CD4-positive, alpha-beta T cell treated with Interleukin-21 for 1 hour (primary cell): ENCODE results near the gene PNLIP.

Experiments used
- DNase-seq: peaks from one replicate; pipeline ENCODE4 v3.0.0-alpha.2; 2020

Gene PNLIP

DNA sequence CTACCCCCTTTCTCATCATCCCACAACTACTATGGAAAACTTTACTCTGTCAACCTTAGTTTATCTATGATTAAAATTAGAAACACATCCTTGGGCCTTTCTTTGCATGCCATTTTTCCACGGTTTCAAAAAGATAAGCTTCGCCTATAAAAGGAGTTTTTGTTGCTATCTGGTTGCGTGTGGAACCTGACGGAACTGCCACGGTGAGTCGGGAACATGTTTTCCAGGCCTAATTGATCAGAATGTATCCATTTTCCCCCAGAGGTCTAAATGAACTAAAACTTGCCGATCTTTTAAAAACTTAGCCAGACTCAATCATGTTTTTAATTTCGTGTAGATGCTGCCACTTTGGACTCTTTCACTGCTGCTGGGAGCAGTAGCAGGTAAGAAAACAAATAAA lies at the start of gene PNLIP:
PNLIP (plus strand) TSS at position 176 of the 400 bp plus-strand sequence; CDS start at position 338, 162 bp downstream.
- DNase-seq = no peak

DNA sequence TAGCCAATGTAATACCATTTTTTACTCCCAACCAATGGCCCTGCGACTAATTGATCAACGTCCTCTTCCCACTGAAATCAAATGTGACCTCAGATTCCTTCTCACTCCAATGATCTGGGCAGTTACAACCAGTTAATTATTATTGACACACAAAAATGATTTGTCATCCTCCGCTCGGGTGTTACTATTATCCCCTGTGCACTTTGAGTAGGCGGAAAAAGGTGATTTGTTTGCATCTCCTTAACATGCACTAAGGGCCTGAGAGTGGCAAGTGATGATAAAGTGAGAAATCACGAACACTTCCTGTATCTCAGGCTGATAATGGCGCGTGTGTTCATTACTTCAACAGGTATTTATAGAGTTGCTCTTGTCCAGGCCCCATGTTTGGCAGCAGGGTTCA lies 40.9 kb upstream of the PNLIP start:
- DNase-seq = no peak

DNA sequence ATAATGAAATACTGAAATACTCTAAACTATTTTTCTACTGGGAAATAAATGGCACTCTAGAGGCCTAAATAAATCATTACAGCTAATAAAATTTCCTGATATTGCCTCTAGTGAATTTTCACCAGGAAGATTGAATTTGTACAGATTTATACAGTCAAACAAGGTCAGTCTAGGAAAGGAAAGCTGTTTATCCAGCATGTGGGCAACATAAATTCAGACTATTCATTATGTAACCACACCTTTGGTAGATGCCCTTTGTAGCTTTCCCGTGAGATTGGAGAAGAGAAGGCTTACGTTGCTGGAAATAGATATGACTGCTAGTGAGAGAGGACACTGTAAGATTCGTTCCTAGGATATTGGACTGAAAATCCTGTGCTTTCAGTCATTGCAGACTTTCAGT lies 35.2 kb upstream of the PNLIP start:
- DNase-seq = no peak

DNA sequence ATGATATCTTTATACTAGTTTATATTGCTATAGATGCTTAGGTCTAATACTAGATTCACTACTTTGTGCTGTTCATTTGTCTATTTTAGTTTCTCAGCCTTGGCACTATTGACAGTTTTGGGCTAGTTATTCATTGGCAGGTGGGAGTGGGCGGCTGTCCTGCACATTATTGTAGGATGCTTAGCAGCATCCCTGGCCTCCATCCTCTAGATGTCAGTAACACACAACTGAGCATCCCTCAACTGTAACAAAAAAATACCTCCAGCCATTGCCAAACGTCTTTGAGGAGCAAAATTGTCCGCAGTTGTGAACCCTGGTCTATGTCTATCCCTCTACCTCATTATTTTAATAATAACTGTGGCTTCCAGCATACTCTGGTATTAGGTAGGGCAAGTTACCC lies 34.4 kb upstream of the PNLIP start:
- no peak for DNase-seq

DNA sequence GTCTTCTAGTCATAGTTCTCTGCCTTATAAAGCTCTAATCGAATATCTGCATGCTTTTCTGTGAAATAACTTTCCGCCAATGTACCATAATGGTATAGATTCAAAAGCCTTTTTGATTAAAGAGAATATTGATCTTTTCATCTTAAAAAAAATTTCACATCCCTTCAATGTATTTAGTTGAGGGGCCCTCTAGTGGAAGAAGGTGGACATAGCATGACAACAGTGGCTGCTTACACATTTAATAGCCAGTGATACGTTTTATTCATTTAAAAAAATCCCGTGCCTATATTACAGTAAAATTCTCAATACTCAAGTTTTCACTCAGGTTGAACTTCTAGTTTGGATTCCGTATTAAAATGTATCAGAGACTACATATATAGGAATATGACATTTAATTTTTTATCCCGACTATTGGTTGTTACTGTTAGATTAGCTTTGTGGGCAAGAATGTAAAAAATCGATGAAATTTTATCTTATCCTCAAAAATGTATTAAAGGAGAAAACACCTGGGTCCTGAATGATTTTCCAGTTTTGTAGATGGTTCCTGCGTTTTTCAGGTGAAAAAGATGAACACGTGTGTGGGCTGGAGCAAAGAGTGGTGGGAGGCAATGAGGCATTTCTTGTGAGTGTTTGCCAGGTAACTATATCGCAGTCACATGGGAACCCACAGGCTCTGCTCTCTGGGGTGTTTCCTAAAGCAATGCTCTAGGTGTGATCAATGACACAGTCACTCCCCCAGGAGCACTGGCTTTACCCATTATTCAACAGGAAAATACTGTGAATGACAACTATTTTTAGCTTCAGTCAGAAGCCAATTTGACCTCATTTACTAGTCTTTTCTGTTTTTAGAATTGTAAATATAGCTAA lies 24.1 kb upstream of the PNLIP start:
- peak; percentile 23 for DNase-seq

DNA sequence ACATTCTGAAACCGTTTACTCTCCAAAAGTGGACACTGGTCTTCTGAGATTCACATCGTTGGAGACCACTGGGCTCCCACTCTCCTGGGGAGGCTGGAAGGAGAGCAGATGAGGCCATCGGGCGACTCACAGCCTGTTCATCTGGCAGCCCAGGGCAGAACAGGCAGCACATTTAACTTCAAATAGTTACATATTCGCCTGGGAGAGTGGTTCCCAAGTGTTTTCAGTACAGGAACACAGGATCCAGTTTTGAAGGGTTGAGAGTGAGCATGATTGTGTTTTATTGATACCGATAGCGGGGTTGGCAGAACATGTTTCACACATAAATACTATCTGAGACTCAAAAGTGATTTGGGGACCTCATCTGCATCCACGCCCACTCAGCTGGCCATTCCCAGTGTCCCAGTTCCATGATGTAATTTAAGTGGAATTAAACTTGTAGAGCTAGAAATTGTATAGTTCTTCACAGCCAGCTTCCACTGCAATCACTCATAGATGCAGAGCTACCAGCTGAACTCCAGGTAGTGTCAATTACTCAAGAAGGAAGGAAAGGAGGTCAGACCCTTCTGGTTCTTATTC lies 22.8 kb upstream of the PNLIP start:
- no peak for DNase-seq

DNA sequence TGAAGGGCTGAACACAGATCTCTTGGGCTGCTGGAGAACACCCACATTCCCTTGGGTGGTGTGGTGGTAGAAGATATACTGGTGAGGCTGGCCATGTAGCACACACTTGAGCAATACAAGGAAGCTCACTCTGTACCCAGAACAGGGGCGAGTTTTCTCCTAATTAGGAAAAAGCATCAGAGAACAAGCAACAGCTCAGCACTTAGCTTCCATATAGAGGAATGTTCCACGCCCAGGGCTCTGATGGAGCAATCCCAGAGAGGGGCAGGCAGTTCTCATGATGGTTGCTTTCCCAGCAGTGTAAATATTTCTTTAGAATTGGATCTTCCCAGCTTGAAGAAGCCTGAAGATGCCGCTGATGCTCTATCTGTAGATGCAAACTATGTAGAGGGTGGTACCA lies 21.0 kb upstream of the PNLIP start:
- DNase-seq = no peak

DNA sequence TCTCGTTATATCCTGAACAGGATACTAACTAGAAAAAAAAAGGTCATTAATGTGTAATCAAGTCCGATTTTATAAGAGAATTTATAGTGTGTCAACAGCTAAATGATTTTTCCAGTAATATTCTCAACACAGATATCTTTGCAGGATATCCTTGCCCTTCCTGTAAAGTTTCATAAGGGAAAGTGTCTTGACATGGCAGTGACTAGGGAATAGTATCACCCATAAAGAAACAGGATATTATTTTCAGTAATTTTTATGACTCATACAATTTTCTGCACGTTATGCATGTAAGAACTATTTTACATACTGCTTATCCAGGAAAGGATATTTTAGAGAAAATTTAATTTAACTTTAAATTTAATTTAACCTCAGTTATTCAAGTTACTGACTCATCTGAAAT lies 19.5 kb upstream of the PNLIP start:
- no peak for DNase-seq

DNA sequence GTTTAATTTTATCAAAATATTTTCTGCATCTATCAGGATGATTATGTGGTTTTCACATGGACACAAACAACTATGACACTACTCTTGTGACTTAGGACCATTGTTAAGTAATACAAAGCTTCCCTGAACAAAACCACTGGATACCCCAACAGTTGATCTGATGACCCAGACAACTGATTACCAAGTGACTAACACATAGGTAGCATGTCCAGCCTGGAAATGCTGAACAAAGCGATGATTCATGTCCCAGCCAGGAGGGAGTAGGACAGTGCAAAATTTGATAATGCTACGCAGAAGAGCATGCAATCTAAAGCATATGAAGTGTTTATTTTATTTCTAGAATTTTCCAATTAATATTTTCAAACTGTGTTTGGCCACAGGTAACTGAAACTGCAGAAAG lies 8.9 kb upstream of the PNLIP start:
- DNase-seq = no peak

DNA sequence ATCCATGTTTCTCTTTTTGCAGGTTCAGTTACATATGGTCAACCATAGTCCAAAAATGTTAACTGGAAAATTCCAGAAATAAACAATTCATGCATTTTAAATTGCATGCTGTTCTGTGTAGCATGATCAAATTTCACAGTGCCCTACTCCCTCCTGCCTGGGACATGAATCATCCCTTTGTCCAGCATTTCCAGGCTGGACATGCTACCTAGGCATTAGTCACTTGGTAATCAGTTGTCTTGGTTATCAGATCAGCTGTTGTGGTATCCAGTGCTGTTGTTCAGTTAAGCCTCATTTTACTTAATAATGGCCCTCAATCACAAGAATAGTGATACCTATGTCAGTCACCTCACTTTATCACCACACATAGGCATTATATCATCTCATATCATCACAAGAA lies 7.3 kb upstream of the PNLIP start:
- DNase-seq = no peak

DNA sequence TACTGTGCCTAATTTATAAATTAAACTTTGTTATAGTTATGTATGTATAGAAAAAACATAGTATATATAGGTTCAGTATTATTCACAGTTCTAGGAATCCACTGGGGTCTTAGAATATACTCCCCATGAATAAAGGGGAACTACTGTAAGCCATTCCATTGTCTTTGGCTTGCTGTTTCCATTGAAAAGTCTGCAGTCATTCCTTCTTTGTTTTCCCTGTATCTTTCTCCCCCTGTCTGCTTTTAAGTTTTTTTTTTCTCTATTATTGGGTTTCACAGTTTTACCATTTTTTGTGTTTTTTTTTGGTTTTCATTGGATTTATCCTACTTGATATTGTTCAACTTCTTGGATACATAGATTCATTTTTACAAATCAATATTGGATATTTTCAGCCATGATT lies 6.7 kb upstream of the PNLIP start:
- no peak for DNase-seq

DNA sequence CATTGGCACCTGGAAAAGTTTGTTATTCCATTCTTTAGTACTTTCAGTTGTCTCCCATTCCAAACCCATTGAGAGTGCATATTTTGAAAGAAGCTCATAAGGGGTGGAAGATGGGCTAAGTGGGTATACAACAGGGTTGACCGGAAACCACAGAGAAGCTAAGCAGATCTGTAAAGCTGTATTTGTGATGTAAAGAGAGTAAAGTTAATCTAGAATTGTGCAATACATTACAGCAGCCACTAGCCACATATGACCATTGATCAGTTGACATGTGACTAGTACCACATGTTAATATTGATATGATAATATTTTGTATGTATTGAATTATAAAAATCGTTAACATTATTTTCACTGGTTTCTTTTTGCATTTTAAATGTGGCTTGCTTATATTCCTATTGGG lies 4.9 kb upstream of the PNLIP start:
- no peak for DNase-seq

DNA sequence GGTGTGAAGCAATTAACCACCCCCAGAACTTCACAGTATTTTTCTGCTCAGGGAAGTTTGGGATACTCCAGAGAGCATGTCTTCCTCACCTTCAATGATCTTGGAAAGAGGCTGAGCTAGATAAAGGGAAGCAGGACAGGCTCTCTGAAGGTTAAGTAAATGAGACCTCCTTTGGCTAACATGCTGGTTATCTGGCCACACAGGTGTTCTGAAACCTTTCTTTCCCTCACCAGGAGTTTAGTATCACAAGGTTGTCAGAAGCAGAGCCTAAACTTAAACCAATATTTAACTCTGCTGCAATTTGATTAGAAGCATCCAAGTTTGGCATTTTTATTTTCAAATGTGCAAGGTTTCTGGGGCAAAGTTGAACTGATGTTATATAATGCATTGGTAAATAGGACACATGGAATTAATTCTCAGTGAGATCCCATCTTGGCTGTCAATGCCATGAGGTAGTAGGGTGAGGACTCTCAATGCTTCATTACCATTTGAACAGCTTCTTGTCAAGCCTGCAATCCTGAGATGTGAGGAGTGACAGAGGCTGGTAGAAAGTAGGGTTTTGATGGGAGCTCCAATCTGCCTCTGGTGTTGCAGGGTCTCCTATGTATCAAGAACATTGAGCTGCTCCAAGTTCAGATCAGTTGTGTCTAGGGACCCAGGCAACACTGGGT lies 3.6 kb upstream of the PNLIP start:
- DNase-seq = no peak

DNA sequence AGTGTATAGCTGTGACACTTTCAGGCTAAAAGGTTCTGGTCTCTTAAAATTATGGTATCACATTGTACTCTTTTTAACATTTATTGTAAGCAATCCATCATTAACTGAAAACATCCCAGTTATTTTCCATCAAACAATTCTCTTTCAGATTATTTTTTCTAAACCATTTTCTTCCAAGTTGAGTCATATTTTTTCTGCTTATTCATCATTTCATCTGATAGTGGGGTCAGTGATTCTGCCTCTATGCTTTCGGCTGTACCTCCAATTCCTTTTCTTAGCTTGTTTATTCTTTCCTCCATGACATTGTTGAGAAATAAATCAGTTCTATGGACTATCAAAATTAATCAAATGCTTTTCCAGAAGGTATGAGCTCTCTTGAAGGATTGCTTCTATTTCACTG lies 609 bp upstream of the PNLIP start:
- DNase-seq = no peak

DNA sequence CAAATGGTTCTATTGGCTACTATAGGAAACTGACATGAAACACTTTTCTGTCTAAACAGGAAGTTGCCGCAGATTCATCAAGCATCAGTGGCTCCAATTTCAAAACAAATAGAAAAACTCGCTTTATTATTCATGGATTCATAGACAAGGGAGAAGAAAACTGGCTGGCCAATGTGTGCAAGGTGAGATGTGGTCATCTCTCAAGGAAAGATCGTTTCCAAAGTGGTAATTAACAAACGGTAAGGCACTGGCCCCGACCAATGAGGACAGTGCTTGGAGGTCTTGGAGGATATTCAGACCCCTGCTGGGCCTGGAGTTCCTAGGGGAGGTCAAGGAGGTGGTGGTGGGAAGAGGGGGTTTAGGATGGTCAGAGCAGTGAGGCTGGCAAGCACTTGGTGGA lies 2.6 kb downstream of the PNLIP start:
- DNase-seq = no peak

DNA sequence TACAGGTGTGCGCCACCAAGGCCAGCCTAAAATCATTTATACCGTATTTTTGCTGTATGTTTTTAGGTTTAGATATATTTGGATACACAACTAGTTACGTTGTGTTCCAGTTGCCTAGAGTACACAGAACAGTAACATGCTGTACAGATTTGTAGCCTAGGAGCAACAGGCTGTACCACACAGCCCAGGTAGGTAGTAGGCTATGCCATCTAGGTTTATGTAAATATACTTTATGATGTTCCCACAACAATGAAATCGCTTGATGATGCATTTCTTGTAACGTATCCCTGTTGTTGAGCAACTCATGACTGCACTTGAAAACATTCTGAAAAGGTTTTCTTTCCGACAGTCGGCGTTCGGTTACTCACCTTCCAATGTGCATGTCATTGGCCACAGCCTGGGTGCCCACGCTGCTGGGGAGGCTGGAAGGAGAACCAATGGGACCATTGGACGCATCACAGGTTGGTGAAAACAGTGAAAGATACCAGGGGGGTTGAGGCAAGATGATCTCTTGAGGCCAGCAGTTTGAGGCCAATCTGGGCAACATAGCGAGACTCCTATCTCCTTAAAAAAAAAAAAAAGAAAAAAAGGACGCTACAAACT lies 7.7 kb downstream of the PNLIP start:
- DNase-seq = no peak

DNA sequence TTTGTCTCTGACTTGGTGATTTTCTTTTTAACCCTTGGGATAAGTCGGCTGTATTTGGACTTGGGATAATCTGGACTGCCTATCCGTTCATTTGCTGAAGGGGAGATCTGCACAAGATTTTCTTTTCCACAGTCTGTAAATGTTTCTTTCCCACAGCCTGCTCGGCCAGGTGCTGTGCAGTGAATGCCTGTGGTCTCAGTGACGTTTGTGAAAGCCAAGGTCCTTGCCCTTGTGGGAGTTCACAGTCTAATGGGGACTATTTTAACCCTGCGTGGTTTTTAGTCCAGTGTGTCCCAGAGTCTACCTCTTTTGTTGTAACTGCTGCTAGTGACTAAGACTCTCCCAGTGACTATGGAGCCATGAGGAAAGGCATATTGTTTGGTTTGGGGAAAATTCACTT lies 8.9 kb downstream of the PNLIP start:
- no peak for DNase-seq

DNA sequence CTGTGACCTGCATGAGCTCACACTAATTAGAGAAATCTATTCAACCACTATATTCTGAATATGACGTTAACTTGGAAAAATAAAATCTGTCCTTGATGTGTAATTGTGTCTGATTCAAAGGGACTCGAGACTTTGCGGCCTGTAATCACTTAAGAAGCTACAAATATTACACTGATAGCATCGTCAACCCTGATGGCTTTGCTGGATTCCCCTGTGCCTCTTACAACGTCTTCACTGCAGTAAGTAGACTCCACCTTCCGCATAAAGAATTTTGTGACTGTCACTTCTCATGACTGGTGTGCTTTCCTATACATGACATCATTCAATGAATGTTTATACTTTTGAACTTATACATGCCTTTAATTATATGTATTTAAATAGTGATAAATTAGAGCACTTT lies 10.1 kb downstream of the PNLIP start:
- DNase-seq = no peak

DNA sequence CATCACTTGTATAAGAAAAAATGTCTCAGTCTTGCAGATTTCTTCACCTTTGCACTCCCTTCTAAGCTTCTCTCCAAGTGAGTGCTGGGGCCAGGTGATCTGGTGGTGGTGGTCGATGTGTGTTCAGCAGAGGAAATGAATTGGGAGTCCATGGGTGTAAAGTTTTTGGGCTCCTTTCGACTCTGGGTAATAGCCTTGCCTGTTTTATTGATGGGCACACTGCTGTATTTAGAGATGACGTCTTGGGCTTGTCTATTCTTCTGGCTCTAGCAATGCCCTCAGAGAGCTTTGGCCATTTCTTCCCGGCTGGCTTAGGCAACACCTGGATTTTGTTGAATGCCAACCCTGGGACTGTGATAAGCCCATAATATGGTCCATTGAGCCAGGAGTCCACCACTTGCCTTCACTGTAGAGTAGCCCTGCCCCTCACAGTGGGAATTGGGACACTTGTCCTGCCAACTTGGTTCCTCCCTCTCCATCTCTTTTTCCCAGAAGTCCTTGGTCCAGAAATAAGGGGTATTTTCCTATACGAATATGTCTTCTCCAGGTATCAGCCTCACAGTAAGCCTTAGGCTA lies 11.7 kb downstream of the PNLIP start:
- DNase-seq = no peak

DNA sequence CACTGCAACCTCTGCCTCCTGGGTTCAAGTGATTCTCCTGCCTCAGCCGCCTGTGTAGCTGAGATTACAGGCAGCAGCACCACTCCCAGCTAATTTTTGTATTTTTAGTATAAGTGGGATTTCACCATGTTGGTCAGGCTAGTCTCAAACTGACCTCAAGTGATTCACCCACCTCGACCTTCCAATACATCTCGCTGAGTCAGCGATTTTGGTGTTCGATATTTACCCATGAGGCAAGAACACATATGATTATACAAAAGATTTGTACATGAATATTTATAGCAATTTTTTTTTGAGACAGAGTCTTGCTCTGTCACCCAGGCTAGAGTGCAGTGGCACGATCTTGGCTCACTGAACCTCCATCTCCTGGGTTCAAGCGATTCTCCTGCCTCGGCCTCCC lies 19.8 kb downstream of the PNLIP start:
- DNase-seq = no peak

DNA sequence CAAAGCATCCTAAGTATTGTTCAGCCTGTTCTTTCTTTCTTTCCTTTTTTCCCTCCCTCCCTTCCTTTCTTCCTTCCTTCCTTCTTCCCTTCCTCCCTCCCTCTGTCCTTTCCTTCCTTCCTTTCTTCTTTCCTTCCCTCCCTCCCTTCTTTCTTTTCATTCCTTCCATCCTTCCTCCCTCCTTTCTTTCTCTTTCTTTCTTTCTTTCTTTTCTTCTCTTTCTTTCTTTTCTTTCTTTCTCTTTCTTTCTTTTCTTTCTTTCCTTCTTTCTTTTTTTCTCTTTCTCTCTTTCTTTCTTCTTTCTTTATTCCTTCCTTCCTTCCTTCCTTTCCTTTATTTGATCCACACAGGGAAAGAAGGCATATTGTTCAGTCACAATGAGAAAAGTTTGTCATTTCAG lies 21.2 kb downstream of the PNLIP start:
- DNase-seq = no peak

DNA sequence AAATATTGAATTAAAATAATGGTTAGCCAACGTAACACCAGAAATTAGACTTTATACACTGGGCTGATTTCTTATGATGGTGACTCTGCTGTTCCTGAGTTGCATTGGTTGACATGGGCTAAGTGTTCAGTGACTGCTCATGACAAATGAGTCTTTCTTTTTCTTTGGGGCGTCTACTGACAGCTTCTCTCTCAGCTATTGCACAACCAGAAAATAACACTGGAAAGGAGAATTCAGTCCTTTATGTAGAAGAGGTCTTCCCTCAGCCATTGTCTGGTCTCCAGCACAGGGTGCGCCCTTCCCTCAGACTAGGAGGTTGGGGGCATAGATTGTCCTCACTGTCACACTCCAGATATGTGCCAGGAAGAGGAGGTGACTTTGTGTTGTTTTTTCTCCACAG lies 21.6 kb downstream of the PNLIP start:
- no peak for DNase-seq

DNA sequence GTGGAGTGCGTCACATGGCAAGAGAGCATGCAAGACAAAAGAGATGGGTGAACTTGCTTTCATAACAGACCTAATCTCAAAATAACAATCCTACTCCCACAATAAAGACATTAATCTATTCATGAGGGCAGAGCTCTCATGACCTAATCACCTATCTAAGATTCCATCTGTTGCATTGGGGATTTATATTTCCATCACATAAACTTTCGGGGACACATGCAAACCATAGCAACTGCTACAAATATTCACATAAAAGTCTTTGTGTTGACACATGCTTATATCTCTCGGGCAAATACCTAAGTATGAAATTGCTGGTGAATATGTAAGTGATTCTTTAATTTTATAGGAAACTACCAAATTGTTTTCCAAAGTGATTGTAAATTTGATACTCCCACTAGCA lies 29.1 kb downstream of the PNLIP start:
- no peak for DNase-seq
